Cardiac muscle cell (in vitro differentiated cells and primary cell): ENCODE measurements around the gene SYNE2. TPM values are rescaled to one million over a fixed set of nuclear protein-coding genes. Genes with fewer than 3 reads are reported as not detected.
A peak's percentile ranks its signal among the peaks of the same experiment; 100 is the strongest.
"Not testable (repeated sequence)": the region's sequence is repeated elsewhere in the genome, so short reads cannot be mapped to it uniquely, and the experiment has no call there.

Source experiments
- DNase-seq, 2 donors: peaks; one replicate each; pipeline versions ENCODE4 v3.0.0 to v3.0.0-alpha.2; 2010 to 2017; ENCODE audit warnings: low read depth in 1 of 2, low spot score in 1 of 2
- H3K27ac ChIP-seq: fragments of 200-600 bp; sonication (generic); 2 replicates; pipeline ENCODE4 v1.5.1; 2016
- H3K27me3 ChIP-seq: fragments of 200-600 bp; sonication (generic); 2 replicates; pipeline ENCODE4 v1.6.0; 2016; ENCODE audit warnings: control low read depth
- H3K36me3 ChIP-seq: fragments of 200-600 bp; sonication (generic); 2 replicates; pipeline ENCODE4 v1.5.1; 2016; ENCODE audit warnings: control low read depth
- H3K4me1 ChIP-seq: fragments of 200-600 bp; sonication (generic); 2 replicates; pipeline ENCODE4 v1.8.1; 2017; ENCODE audit warnings: low read depth, mild to moderate bottlenecking, mixed run types
- H3K4me3 ChIP-seq: fragments of 200-600 bp; sonication (generic); 2 replicates; pipeline ENCODE4 v1.5.1; 2016; ENCODE audit warnings: mild to moderate bottlenecking
- H3K9me3 ChIP-seq: fragments of 200-600 bp; sonication (generic); 2 replicates; pipeline ENCODE4 v1.5.1; 2017; ENCODE audit warnings: low read depth, mild to moderate bottlenecking, control low read depth
- CTCF ChIP-seq: IDR thresholded peaks from 2 replicates; pipeline ENCODE4 v1.5.1; 2012; ENCODE audit warnings: low read depth, mild to moderate bottlenecking, low read length
- polyA plus RNA-seq: library from polyadenylated mRNA; unstranded; fragments of >200 nt; fragmentation: Nextera tagmentation; extraction: Ambion mirVana; gene quantifications from 2 replicates; pipeline ENCODE4 v1.2.1, GENCODE V29; 2016
- total RNA-seq: library from RNA; depleted of rRNA; stranded (reverse); fragments of >200 nt; gene quantifications from 2 replicates; pipeline ENCODE4 v1.2.3, GENCODE V29; 2016

The SYNE2 gene
- total and polyA plus RNA-seq, 2 experiments from 2014 or later = 36.0 to 95.2 TPM

GRCh38 chr14:63855281-63855680, 2.5 kb downstream of the SYNE2 start:
- DNase-seq = peak in 1 of 2 donors; percentile 56
- no peak overlapping the region for H3K27ac ChIP-seq
- no peak overlapping the region for H3K4me3 ChIP-seq
- TF ChIP-seq CTCF = no peak
- no peaks in the 10 kb centered on the region for H3K36me3 ChIP-seq
- H3K27me3 ChIP-seq = peaks cover 9% of the 10 kb centered on the region
- H3K9me3 ChIP-seq = no peaks in the 10 kb centered on the region
- H3K4me1 ChIP-seq = peaks cover 17% of the 10 kb centered on the region

- TF ChIP-seq CTCF = no peak
- peaks cover 21% of the 10 kb centered on the region for H3K4me1 ChIP-seq
- H3K27me3 ChIP-seq = no peaks in the 10 kb centered on the region
- no peak for DNase-seq
- no peak overlapping the region for H3K27ac ChIP-seq
- H3K9me3 ChIP-seq = no peaks in the 10 kb centered on the region
- H3K4me3 ChIP-seq = no peak overlapping the region
- no peaks in the 10 kb centered on the region for H3K36me3 ChIP-seq
These were observed 4.7 kb downstream of the SYNE2 start for GRCh38 chr14:63857466-63858030.

GRCh38 chr14:63860146-63860545, 7.3 kb downstream of the SYNE2 start:
- no peaks in the 10 kb centered on the region for H3K27me3 ChIP-seq
- no peak overlapping the region for H3K27ac ChIP-seq
- H3K36me3 ChIP-seq = no peaks in the 10 kb centered on the region
- H3K4me3 ChIP-seq = no peak overlapping the region
- H3K4me1 ChIP-seq = peaks cover 13% of the 10 kb centered on the region
- DNase-seq = peak in 1 of 2 donors; percentile 24
- TF ChIP-seq CTCF = no peak
- H3K9me3 ChIP-seq = no peaks in the 10 kb centered on the region

- no peaks in the 10 kb centered on the region for H3K9me3 ChIP-seq
- no peak overlapping the region for H3K4me3 ChIP-seq
- DNase-seq = no peak
- H3K27me3 ChIP-seq = no peaks in the 10 kb centered on the region
- no peaks in the 10 kb centered on the region for H3K36me3 ChIP-seq
- no peak overlapping the region for H3K27ac ChIP-seq
- TF ChIP-seq CTCF = no peak
- H3K4me1 ChIP-seq = peaks cover 8% of the 10 kb centered on the region
These were observed 9.4 kb downstream of the SYNE2 start for GRCh38 chr14:63862163-63862562.

GRCh38 chr14:63863004-63863403, 10.2 kb downstream of the SYNE2 start:
- Histone ChIP-seq H3K36me3 (no peaks in the 10 kb centered on the region), H3K4me1 (peaks cover 8% of the 10 kb centered on the region), H3K27ac (no peak overlapping the region), H3K27me3 (no peaks in the 10 kb centered on the region), H3K9me3 (no peaks in the 10 kb centered on the region), H3K4me3 (no peak overlapping the region)
- DNase-seq = no peak
- no peak for TF ChIP-seq CTCF

- not testable (repeated sequence) for H3K27ac ChIP-seq, H3K36me3 ChIP-seq, DNase-seq, H3K9me3 ChIP-seq, H3K27me3 ChIP-seq, H3K4me1 ChIP-seq, H3K4me3 ChIP-seq
These were observed 12.0 kb downstream of the SYNE2 start for GRCh38 chr14:63864775-63865174.
